HG03575 (cell line): ENCODE results near the gene TBL1XR1.
"Not testable (repeated sequence)": the region's sequence is repeated elsewhere in the genome, so short reads cannot be mapped to it uniquely, and the experiment has no call there.

Source experiments
- ATAC-seq: cut with Tn5 transposase; IDR thresholded peaks from one replicate; pipeline ENCODE4 v1.9.1; 2021; ENCODE audit not compliant: unreplicated experiment, insufficient number of reproducible peaks, low FRiP score; ENCODE audit errors: extremely low read depth

The TBL1XR1 gene

GRCh38 chr3:177190756-177191681 is 6.3 kb downstream of the TBL1XR1 start:
- no peak for ATAC-seq

- ATAC-seq: not testable (repeated sequence)
Measured at GRCh38 chr3:177190184-177190583, 7.1 kb downstream of the TBL1XR1 start.

- not testable (repeated sequence) for ATAC-seq
Measured at GRCh38 chr3:177188325-177188724, 9.0 kb downstream of the TBL1XR1 start.

- no peak for ATAC-seq
Measured at GRCh38 chr3:177186306-177186705, 11.0 kb downstream of the TBL1XR1 start.

- peak; percentile 6 for ATAC-seq
Measured at GRCh38 chr3:177185035-177185574, 12.2 kb downstream of the TBL1XR1 start.

GRCh38 chr3:177184602-177185001 is 12.7 kb downstream of the TBL1XR1 start:
- ATAC-seq: peak; percentile 89

DNA sequence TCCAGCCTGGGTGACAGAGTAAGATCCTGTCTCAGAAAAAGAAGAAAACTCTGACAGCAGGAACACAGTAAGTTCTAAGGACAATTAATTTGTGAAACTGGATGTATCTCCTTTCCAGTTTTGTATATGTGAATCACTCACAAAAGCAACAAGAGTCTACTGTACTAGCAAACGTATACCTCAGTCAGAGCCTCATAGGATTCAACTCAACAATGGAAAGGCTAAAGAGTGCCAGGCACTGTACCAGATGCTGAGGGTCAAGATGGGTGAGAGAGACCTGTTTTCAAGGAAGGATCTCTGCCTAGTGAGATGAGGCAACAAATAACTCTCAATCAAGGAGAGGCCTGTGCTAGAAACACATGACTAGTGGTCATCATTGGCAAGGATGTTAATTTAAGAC is 14.9 kb downstream of the TBL1XR1 start:
- no peak for ATAC-seq

DNA sequence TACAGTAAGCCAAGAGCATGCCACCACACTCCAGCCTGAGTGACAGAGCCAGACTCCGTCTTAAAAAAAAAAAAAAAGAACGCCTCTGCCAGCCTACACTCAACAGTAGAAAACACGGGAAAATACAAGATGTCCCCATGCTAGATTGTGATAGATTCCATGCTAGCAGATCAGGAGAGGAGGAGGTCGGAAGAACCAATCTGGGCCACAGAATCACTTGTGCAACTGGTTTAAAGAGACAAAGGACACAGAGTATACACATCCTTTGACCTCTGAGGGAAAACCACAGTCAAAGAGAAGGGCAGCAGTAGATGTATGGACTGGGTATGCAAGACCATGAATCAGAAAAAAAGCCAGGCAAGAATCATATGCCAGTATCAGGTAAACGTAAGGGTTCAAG is 15.9 kb downstream of the TBL1XR1 start:
- no peak for ATAC-seq

DNA sequence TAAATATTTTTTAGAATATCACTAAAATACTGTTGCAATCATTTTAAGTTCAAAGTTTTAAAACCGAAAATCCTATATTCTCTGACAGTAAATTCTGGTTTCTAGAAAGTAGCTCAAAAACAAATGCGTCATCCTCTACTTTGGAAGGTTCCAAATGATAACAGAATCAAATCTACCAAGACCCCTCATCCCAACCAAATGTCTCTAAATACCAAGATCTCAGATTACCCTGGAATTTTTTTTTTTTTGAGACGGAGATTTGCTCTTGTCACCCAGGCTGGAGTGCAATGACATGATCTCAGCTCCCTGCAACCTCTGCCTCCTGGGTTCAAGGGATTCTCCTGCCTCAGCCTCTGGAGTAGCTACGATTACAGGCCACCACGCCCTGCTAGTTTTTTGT is 16.8 kb downstream of the TBL1XR1 start:
- ATAC-seq: no peak

DNA sequence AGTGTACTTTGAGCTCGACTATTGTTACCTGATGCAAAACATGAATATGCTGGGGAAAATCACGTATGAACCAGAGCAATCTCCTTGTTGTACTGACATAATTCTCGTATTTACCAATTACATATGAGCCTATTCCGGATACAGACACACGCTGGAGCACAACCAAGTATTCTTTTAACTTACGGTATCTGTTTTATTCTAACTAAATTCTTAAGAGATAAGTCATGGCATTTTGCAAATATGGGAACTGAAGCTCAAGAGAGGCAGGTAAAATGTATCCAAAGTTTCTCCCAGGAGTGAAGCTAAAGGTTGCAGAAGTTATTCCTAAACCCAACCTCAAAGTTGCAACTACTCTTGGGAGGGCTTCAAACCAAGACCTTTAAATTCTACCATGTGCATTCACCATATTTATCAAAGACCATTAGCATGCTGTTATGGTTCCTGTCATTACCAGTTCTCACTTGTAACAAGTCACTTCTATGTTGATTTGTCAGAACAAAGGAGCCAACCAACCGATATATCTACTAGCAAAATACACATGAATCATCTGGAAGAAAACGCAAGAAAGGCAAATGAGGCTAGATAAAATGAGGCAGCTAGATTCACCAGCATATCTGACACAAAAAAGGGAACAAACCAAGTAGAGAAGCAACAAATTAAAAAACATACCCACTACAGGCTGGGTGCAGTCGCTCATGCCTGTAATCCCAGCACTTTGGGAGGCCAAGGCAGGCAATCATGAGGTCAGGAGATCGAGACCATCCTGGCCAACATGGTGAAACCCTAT is 17.8 kb downstream of the TBL1XR1 start:
- no peak for ATAC-seq

GRCh38 chr3:177177749-177178221 is 19.5 kb downstream of the TBL1XR1 start:
- ATAC-seq: no peak

- no peak for ATAC-seq
Measured at GRCh38 chr3:177174607-177175170, 22.6 kb downstream of the TBL1XR1 start.

DNA sequence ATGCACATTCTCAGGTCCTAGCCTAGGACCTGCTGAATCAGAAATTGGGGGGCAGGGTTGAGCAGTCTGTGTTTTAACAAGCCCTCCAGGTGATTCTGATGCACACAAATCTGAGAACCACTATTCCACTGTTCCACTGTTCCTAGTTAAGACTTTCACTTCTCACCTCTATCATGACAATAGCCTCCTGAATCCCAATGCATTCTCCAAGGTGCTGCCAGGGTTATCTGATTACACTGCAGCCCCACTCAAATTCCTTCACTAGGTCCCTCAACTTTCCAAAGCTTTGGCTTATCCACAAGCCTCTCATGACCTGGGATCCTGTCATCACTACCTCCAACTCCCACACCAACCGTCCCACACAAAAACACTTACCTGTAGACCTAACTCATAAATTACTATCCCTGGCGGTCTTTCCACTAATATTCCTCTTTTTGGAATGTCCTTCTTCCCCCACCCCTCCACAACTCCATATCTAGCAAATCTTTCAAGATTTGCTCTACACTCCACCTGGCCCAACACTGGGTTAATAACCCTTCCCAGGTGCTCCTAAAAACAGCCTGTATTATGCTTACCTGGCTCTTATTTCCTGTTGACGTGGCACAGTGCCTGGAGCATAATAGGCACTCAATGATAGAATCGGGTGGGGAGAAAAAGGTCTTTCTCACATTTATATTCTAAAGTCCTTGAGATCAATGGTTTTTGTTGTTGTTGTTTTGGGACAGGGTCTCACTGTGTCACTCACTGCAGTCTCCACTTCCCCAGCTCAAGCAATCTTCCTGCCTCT is 27.2 kb downstream of the TBL1XR1 start:
- no peak for ATAC-seq

GRCh38 chr3:177168431-177168830 is 28.9 kb downstream of the TBL1XR1 start:
- ATAC-seq: no peak

- no peak for ATAC-seq
Measured at GRCh38 chr3:177162742-177163141, 34.5 kb downstream of the TBL1XR1 start.

- ATAC-seq: not testable (repeated sequence)
Measured at GRCh38 chr3:177161603-177162002, 35.7 kb downstream of the TBL1XR1 start.

GRCh38 chr3:177158461-177158860 is 38.8 kb downstream of the TBL1XR1 start:
- ATAC-seq: no peak

- ATAC-seq: no peak
Measured at GRCh38 chr3:177157492-177157891, 39.8 kb downstream of the TBL1XR1 start.

DNA sequence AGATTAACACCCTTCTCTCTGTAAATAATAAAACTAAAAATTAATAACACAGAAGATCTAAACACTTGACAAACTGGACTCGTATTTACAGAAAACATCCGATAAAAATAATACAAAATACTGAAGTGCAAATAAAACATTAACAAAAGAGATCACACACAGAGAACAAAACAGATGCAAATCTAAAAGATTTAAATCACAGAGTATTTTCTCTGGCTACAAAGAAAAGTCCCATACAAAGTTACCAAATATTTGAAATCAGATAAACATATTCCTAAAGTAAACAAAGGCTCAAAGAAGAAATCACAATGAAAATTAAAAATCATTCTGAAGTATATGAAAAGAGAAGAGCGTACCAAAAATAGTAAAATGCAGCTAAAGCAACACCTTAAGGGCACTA is 42.5 kb downstream of the TBL1XR1 start:
- ATAC-seq: no peak
